IMR-90 (cell line): Measurements from ENCODE around the gene C16orf92. TPM values are rescaled to one million over a fixed set of nuclear protein-coding genes. Genes with fewer than 3 reads are reported as not detected.

Source experiments
- ATAC-seq: fragments of 200-7000 bp; cut with Tn5 transposase; 2 replicates; pipeline ENCODE4 v1.9.1; 2020; ENCODE audit warnings: low read depth, mild to moderate bottlenecking, moderate library complexity
- BruUV-seq: library from RNA; stranded (reverse); fragments of 400-500 nt; replicated peaks from 2 replicates; lab custom pipeline; 2021; lab: Mats Ljungman, UMichigan
- CTCF ChIA-PET: fragments of 300-600 bp; formaldehyde crosslinking; extraction: SDS; loops from one replicate; lab custom pipeline; 2021; ENCODE audit warnings: antibody characterized with exemption; lab: Yijun Ruan, JAX
- POLR2A ChIA-PET: fragments of 300-600 bp; sonication (Branson Sonifier 250); formaldehyde crosslinking; loops from one replicate; lab custom pipeline; 2022; ENCODE audit warnings: antibody characterized with exemption; ENCODE audit not compliant: unreplicated experiment; lab: Charles Lee
- DNase-seq: peaks from one replicate; pipeline ENCODE4 v3.0.0; 2013
- H2AFZ ChIP-seq: replicated peaks from 2 replicates; pipeline ENCODE3; 2013; ENCODE audit warnings: low read length, mild to moderate bottlenecking; ENCODE audit not compliant: poor library complexity
- H2AK5ac ChIP-seq: 2 replicates; pipeline ENCODE4 v1.6.1; 2013; ENCODE audit warnings: low read depth, low read length, inconsistent platforms
- H2AK9ac ChIP-seq: replicated peaks from 2 replicates; pipeline ENCODE3; 2013; ENCODE audit warnings: mild to moderate bottlenecking, low read depth, low read length, moderate library complexity; ENCODE audit not compliant: poor library complexity
- H2BK120ac ChIP-seq: 2 replicates; pipeline ENCODE4 v1.6.1; 2013; ENCODE audit warnings: low read depth, low read length, inconsistent platforms
- H2BK15ac ChIP-seq: 3 replicates; pipeline ENCODE4 v1.6.1; 2013; ENCODE audit warnings: low read depth, low read length, inconsistent platforms
- H2BK20ac ChIP-seq: 2 replicates; pipeline ENCODE4 v1.6.1; 2013; ENCODE audit warnings: low read depth, mild to moderate bottlenecking, inconsistent platforms, low read length, moderate library complexity
- H2BK5ac ChIP-seq: 2 replicates; pipeline ENCODE4 v1.6.1; 2013; ENCODE audit warnings: mild to moderate bottlenecking, low read depth, low read length, inconsistent platforms; ENCODE audit not compliant: poor library complexity, severe bottlenecking
- H3K14ac ChIP-seq: replicated peaks from 2 replicates; pipeline ENCODE4 v1.6.1; 2013; ENCODE audit warnings: low read depth, low read length, inconsistent platforms
- H3K18ac ChIP-seq: 2 replicates; pipeline ENCODE4 v1.6.1; 2013; ENCODE audit warnings: low read depth, low read length, control low read depth
- H3K23ac ChIP-seq: 2 replicates; pipeline ENCODE4 v1.6.1; 2013; ENCODE audit warnings: low read depth, low read length, inconsistent platforms
- H3K27ac ChIP-seq: 2 replicates; pipeline ENCODE4 v1.5.1; 2013; ENCODE audit warnings: mild to moderate bottlenecking, control low read depth, low read length; ENCODE audit not compliant: insufficient read depth
- H3K27me3 ChIP-seq: 2 replicates; pipeline ENCODE4 v1.6.1; 2013; ENCODE audit warnings: low read length; ENCODE audit not compliant: control insufficient read depth, insufficient read depth
- H3K36me3 ChIP-seq: 2 replicates; pipeline ENCODE4 v1.6.1; 2013; ENCODE audit warnings: low read length, mixed read lengths; ENCODE audit not compliant: control insufficient read depth, insufficient read depth
- H3K4ac ChIP-seq: 2 replicates; pipeline ENCODE4 v1.6.1; 2013; ENCODE audit warnings: low read depth, low read length, inconsistent platforms
- H3K4me1 ChIP-seq: 2 replicates; pipeline ENCODE4 v1.6.1; 2013; ENCODE audit warnings: low read length, mixed read lengths; ENCODE audit not compliant: control insufficient read depth, insufficient read depth
- H3K4me2 ChIP-seq: 2 replicates; pipeline ENCODE4 v1.6.1; 2013; ENCODE audit warnings: low read depth, mild to moderate bottlenecking, control low read depth, low read length, moderate library complexity
- H3K4me3 ChIP-seq: 2 replicates; pipeline ENCODE4 v1.5.1; 2013; ENCODE audit warnings: low read depth, mild to moderate bottlenecking, control low read depth, low read length, moderate library complexity; ENCODE audit not compliant: insufficient read depth
- H3K56ac ChIP-seq: 2 replicates; pipeline ENCODE4 v1.6.1; 2013; ENCODE audit warnings: low read length, inconsistent platforms; ENCODE audit not compliant: insufficient read depth; ENCODE audit errors: extremely low read depth
- H3K79me1 ChIP-seq, 2 experiments: 2 replicates each; pipeline ENCODE4 v1.6.1; 2013; ENCODE audit warnings: low read length in 2 of 2, inconsistent platforms in 1 of 2, low read depth in 1 of 2
- H3K9ac ChIP-seq: 2 replicates; pipeline ENCODE4 v1.6.1; 2013; ENCODE audit warnings: low read depth, low read length, control low read depth
- H3K9me1 ChIP-seq: 2 replicates; pipeline ENCODE4 v1.6.1; 2013; ENCODE audit warnings: low read length, inconsistent platforms; ENCODE audit not compliant: insufficient read depth
- H3K9me3 ChIP-seq: 2 replicates; pipeline ENCODE4 v1.6.1; 2013; ENCODE audit warnings: low read length; ENCODE audit not compliant: control insufficient read depth, insufficient read depth
- H4K20me1 ChIP-seq: 2 replicates; pipeline ENCODE4 v1.6.1; 2013; ENCODE audit warnings: low read length, inconsistent platforms; ENCODE audit not compliant: insufficient read depth
- H4K5ac ChIP-seq: 2 replicates; pipeline ENCODE4 v1.6.1; 2013; ENCODE audit warnings: mild to moderate bottlenecking, low read depth, low read length, control low read depth
- H4K8ac ChIP-seq, 2 experiments: 2 replicates each; pipeline ENCODE4 v1.6.1; 2013; ENCODE audit warnings: low read depth in 2 of 2, low read length in 2 of 2, control low read depth in 1 of 2, inconsistent platforms in 1 of 2
- H4K91ac ChIP-seq: 2 replicates; pipeline ENCODE4 v1.6.1; 2013; ENCODE audit warnings: low read depth, low read length, inconsistent platforms; ENCODE audit not compliant: insufficient read depth
- BHLHE40 ChIP-seq: fragments of 150-350 bp; IDR thresholded peaks from 2 replicates; pipeline ENCODE4 v1.6.1; 2016; ENCODE audit warnings: mild to moderate bottlenecking, low read depth, low read length
- CEBPB ChIP-seq: IDR thresholded peaks from 2 replicates; pipeline ENCODE4 v1.6.1; 2012; ENCODE audit warnings: low read depth, low read length, improper control_type of control experiment
- CHD1 ChIP-seq: IDR thresholded peaks from 2 replicates; pipeline ENCODE4 v1.6.1; 2012; ENCODE audit warnings: low read depth, low read length, improper control_type of control experiment
- FOS ChIP-seq: fragments of 150-350 bp; IDR thresholded peaks from 2 replicates; pipeline ENCODE4 v1.6.1; 2016; ENCODE audit warnings: low read depth, low read length
- MXI1 ChIP-seq: IDR thresholded peaks from 2 replicates; pipeline ENCODE4 v1.6.1; 2012; ENCODE audit warnings: low read depth, mild to moderate bottlenecking, low read length, moderate library complexity, borderline replicate concordance
- NFE2L2 ChIP-seq: fragments of 150-350 bp; IDR thresholded peaks from 2 replicates; pipeline ENCODE4 v1.6.1; 2016; ENCODE audit warnings: low read depth, mild to moderate bottlenecking, low read length
- POLR2A ChIP-seq: IDR thresholded peaks from 2 replicates; pipeline ENCODE4 v1.6.1; 2012; ENCODE audit warnings: mild to moderate bottlenecking, low read depth, low read length
- RCOR1 ChIP-seq: IDR thresholded peaks from 2 replicates; pipeline ENCODE4 v1.6.1; 2012; ENCODE audit warnings: mild to moderate bottlenecking, low read length, improper control_type of control experiment; ENCODE audit not compliant: insufficient replicate concordance
- RFX5 ChIP-seq: IDR thresholded peaks from 2 replicates; pipeline ENCODE4 v1.8.0; 2012; ENCODE audit warnings: low read depth, mild to moderate bottlenecking, low read length, moderate library complexity
- USF2 ChIP-seq: fragments of 150-350 bp; IDR thresholded peaks from 2 replicates; pipeline ENCODE4 v1.6.1; 2017; ENCODE audit warnings: mild to moderate bottlenecking, antibody characterized with exemption, low read length, low read depth
- WGBS, 2 experiments: methylation state at CpG; one replicate each; pipeline versions ENCODE4 v1.1.5 to v1.1.7; 2013; ENCODE audit warnings: missing lambda C conversion rate in 2 of 2; ENCODE audit not compliant: insufficient read length in 1 of 2; ENCODE audit errors: extremely low coverage in 2 of 2; 5-methylcytosine and 5-hydroxymethylcytosine counted together
- dilution Hi-C: fragments of 300-500 bp; cut with HindIII; formaldehyde crosslinking; loops from one replicate; pipeline ENCODE4 v1.14.3; 2018; ENCODE audit warnings: low sequenced_read_pairs; ENCODE audit not compliant: unreplicated experiment
- in situ Hi-C: fragments of 300-500 bp; cut with MboI; formaldehyde crosslinking; loops from 3 replicates; pipeline ENCODE4 v1.14.3; 2019; ENCODE audit warnings: low sequenced_read_pairs, inconsistent platforms, mixed read lengths
- intact Hi-C: fragments of 100-400 bp; cut with micrococcal nuclease; formaldehyde crosslinking; loops from 2 replicates; pipeline ENCODE4 v1.10.0; 2022
- polyA plus RNA-seq, 3 experiments: library from polyadenylated mRNA; depleted of rRNA; stranded (reverse); fragments of >200 nt; gene quantifications; 2 replicates each; pipeline ENCODE4 v1.2.3, GENCODE V29; 2012; ENCODE audit warnings: low replicate concordance in 1 of 3
- total RNA-seq: library from RNA; depleted of rRNA; stranded (reverse); fragments of >200 nt; gene quantifications from 2 replicates; pipeline ENCODE4 v1.2.3, GENCODE V29; 2012

The C16orf92 gene
- total and polyA plus RNA-seq, 2 of the 4 experiments (the other 2 are of a cell fraction) = not detected

GRCh38 chr16:30065943-30066760, 43.2 kb downstream of the C16orf92 start:
- peak overlapping the region; percentile 100 for H2AK9ac ChIP-seq
- dilution Hi-C loops (no loop called here), in situ Hi-C loops (no loop called here), intact Hi-C loops (no loop called here)
- H3K4ac ChIP-seq = peak overlapping the region; percentile 96
- peak overlapping the region; percentile 98 for H2AK5ac ChIP-seq
- H2BK15ac ChIP-seq = no peak overlapping the region
- no peaks in the 10 kb centered on the region for H3K9me3 ChIP-seq
- H3K4me3 ChIP-seq = peak overlapping the region; percentile 85
- peak; percentile 70 for DNase-seq
- H3K23ac ChIP-seq = peak overlapping the region; percentile 98
- peak overlapping the region; percentile 96 for H3K9ac ChIP-seq
- TF ChIP-seq RCOR1 = no peak
- TF ChIP-seq POLR2A = peak; percentile 6; the same call in 1 of the 2 replicates
- TF ChIP-seq USF2 = no peak; the same call in 1 of the 2 replicates
- TF ChIP-seq RFX5 = no peak
- TF ChIP-seq BHLHE40 = 0 out of 2 replicates have a peak, but pooled peaks have one; percentile 27
- no peak; the same call in 1 of the 2 replicates for TF ChIP-seq FOS
- TF ChIP-seq CHD1 = no peak; the same call in 1 of the 2 replicates
- TF ChIP-seq CEBPB = peak; percentile 84
- 0 out of 2 replicates have a peak, but pooled peaks have one; percentile 40 for TF ChIP-seq MXI1
- peak; percentile 72 for TF ChIP-seq NFE2L2
- peak overlapping the region; percentile 99 for H3K27ac ChIP-seq
- peak overlapping the region; percentile 56 for H3K18ac ChIP-seq
- H2BK120ac ChIP-seq = peak overlapping the region; percentile 54; the same call in 1 of the 2 replicates
- H3K79me1 ChIP-seq = peaks cover 25 to 61% of the 10 kb centered on the region in 2 experiments; a peak in 3 of 4 replicates
- H3K36me3 ChIP-seq = peaks cover 43% of the 10 kb centered on the region
- H4K5ac ChIP-seq = peak overlapping the region; percentile 45
- peak overlapping the region; percentile 96 for H3K4me2 ChIP-seq
- peak; percentile 27 for ATAC-seq
- H3K14ac ChIP-seq = peak overlapping the region; percentile 98
- H3K9me1 ChIP-seq = peaks cover 23% of the 10 kb centered on the region
- peak overlapping the region; percentile 98 for H2BK5ac ChIP-seq
- peaks cover 32% of the 10 kb centered on the region for H3K4me1 ChIP-seq
- H4K8ac ChIP-seq = peak overlapping the region; percentile 71 to 84
- ChIA-PET CTCF (interaction anchor here (1.0 kb wide), 1 partner anchor 11 kb away, joined by 3 read pairs; no protein-coding TSS in a partner anchor), POLR2A (interaction anchor here (1.0 to 1.3 kb wide), 3 partner anchors 10 to 13 kb away, joined by 3 to 6 read pairs (median 4); no protein-coding TSS in a partner anchor)
- peak overlapping the region; percentile 84 for H2AFZ ChIP-seq
- 2% methylated on average over 9 of the region's 44 CpGs; no CpG with 5 or more reads in 1 of the 2 experiments for WGBS, 2 experiments
- peak overlapping the region; percentile 89 for H3K56ac ChIP-seq
- H2BK20ac ChIP-seq = no peak overlapping the region
- peaks cover 55% of the 10 kb centered on the region for H4K20me1 ChIP-seq
- H3K27me3 ChIP-seq = no peaks in the 10 kb centered on the region
- H4K91ac ChIP-seq = peak overlapping the region; percentile 96
- TSS peak; percentile 22 for BruUV-seq
